ENCODE data around the gene ANKRD2.
"Not testable (repeated sequence)": the region's sequence is repeated elsewhere in the genome, so short reads cannot be mapped to it uniquely, and the experiment has no call there.

ANKRD2 gene

GRCh38 chr10:97572214-97572989 is at the start of gene ANKRD2:
Gene ANKRD2, plus strand, starts transcription at chr10:97572779. Its CDS starts 10 bp downstream, at chr10:97572789.
- Histone ChIP-seq H3K36me3 (ENCODE audit: insufficient read depth, low read length) (peaks cover 6% of the 10 kb centered on the region), H3K9me3 (ENCODE audit: low read length) (no peaks in the 10 kb centered on the region), H3K4me1 (ENCODE audit: insufficient read depth, low read length) (peaks cover 4% of the 10 kb centered on the region), H3K4me3 (ENCODE audit: low read depth in 1 of 2, low read length in 2 of 2) (no peak within 1 kb of the TSS), H3K9ac (ENCODE audit: low read length) (no peak within 1 kb of the TSS), H3K27ac (ENCODE audit: low read depth, low read length) (no peak within 1 kb of the TSS), H3K27me3 (ENCODE audit: control insufficient read depth in 1 of 2, insufficient read depth in 2 of 2, low read length in 2 of 2) (no peaks in the 10 kb centered on the region)

- H3K9me3 ChIP-seq (ENCODE audit: low read length), result no peaks in the 10 kb centered on the region
- H3K4me1 ChIP-seq (ENCODE audit: insufficient read depth, low read length), result peaks cover 1% of the 10 kb centered on the region
- no peak overlapping the region for H3K27ac ChIP-seq (ENCODE audit: low read depth, low read length)
- H3K4me3 ChIP-seq (ENCODE audit: low read depth in 1 of 2, low read length in 2 of 2), result no peak overlapping the region
- H3K9ac ChIP-seq (ENCODE audit: low read length), result no peak overlapping the region
- no peaks in the 10 kb centered on the region for H3K36me3 ChIP-seq (ENCODE audit: insufficient read depth, low read length)
- H3K27me3 ChIP-seq (ENCODE audit: control insufficient read depth in 1 of 2, insufficient read depth in 2 of 2, low read length in 2 of 2), result no peaks in the 10 kb centered on the region
Measured at GRCh38 chr10:97522937-97523336, 49.6 kb upstream of the ANKRD2 start.

GRCh38 chr10:97525086-97525485 is 47.5 kb upstream of the ANKRD2 start:
- no peaks in the 10 kb centered on the region for H3K27me3 ChIP-seq (ENCODE audit: control insufficient read depth in 1 of 2, insufficient read depth in 2 of 2, low read length in 2 of 2)
- no peaks in the 10 kb centered on the region for H3K9me3 ChIP-seq (ENCODE audit: low read length)
- H3K4me1 ChIP-seq (ENCODE audit: insufficient read depth, low read length), result no peaks in the 10 kb centered on the region
- H3K27ac ChIP-seq (ENCODE audit: low read depth, low read length), result no peak overlapping the region
- no peaks in the 10 kb centered on the region for H3K36me3 ChIP-seq (ENCODE audit: insufficient read depth, low read length)
- H3K9ac ChIP-seq (ENCODE audit: low read length), result no peak overlapping the region
- no peak overlapping the region for H3K4me3 ChIP-seq (ENCODE audit: low read depth in 1 of 2, low read length in 2 of 2)

DNA sequence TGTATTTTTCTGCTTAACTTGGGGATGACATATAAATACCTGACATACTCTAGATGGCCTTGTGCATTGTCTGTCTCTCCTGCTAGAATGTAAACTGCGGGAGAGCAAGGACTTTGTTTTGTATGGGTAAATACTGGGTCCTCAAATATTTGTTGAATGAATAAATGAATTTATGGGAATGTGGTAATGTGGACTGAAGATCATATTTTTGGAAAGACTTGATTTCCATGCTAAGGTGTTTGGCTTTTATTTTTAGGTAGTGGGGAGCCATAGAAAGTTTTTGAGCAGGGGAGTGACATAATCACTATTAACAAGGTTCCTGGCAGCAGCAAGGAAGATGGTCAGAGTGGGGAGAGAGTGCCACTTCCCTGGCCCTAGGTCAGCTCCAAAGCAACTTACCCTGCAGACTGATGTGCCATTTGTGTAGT is 46.9 kb upstream of the ANKRD2 start:
- no peaks in the 10 kb centered on the region for H3K9me3 ChIP-seq (ENCODE audit: low read length)

GRCh38 chr10:97528876-97529275 is 43.7 kb upstream of the ANKRD2 start:
- not testable (repeated sequence) for H3K9me3 ChIP-seq (ENCODE audit: low read length); H3K27ac ChIP-seq (ENCODE audit: low read depth, low read length); H3K4me3 ChIP-seq (ENCODE audit: low read depth in 1 of 2, low read length in 2 of 2); H3K27me3 ChIP-seq (ENCODE audit: control insufficient read depth in 1 of 2, insufficient read depth in 2 of 2, low read length in 2 of 2); H3K4me1 ChIP-seq (ENCODE audit: insufficient read depth, low read length); H3K9ac ChIP-seq (ENCODE audit: low read length); H3K36me3 ChIP-seq (ENCODE audit: insufficient read depth, low read length)

More for the DNA sequence above, 46.9 kb upstream of the ANKRD2 start:
- H3K27ac ChIP-seq (ENCODE audit: low read depth, low read length), result no peak overlapping the region
- no peaks in the 10 kb centered on the region for H3K36me3 ChIP-seq (ENCODE audit: insufficient read depth, low read length)
- no peaks in the 10 kb centered on the region for H3K27me3 ChIP-seq (ENCODE audit: control insufficient read depth in 1 of 2, insufficient read depth in 2 of 2, low read length in 2 of 2)
- no peak overlapping the region for H3K4me3 ChIP-seq (ENCODE audit: low read depth in 1 of 2, low read length in 2 of 2)
- H3K9ac ChIP-seq (ENCODE audit: low read length), result no peak overlapping the region
- H3K4me1 ChIP-seq (ENCODE audit: insufficient read depth, low read length), result no peaks in the 10 kb centered on the region

GRCh38 chr10:97529685-97530465 is 42.7 kb upstream of the ANKRD2 start:
- Histone ChIP-seq H3K9me3 (ENCODE audit: low read length) (no peaks in the 10 kb centered on the region), H3K4me1 (ENCODE audit: insufficient read depth, low read length) (no peaks in the 10 kb centered on the region), H3K4me3 (ENCODE audit: low read depth in 1 of 2, low read length in 2 of 2) (no peak overlapping the region), H3K9ac (ENCODE audit: low read length) (no peak overlapping the region), H3K36me3 (ENCODE audit: insufficient read depth, low read length) (no peaks in the 10 kb centered on the region), H3K27ac (ENCODE audit: low read depth, low read length) (no peak overlapping the region), H3K27me3 (ENCODE audit: control insufficient read depth in 1 of 2, insufficient read depth in 2 of 2, low read length in 2 of 2) (no peaks in the 10 kb centered on the region)

GRCh38 chr10:97531401-97531986 is 41.1 kb upstream of the ANKRD2 start:
- no peaks in the 10 kb centered on the region for H3K9me3 ChIP-seq (ENCODE audit: low read length)
- no peak overlapping the region for H3K9ac ChIP-seq (ENCODE audit: low read length)
- no peaks in the 10 kb centered on the region for H3K36me3 ChIP-seq (ENCODE audit: insufficient read depth, low read length)
- no peaks in the 10 kb centered on the region for H3K27me3 ChIP-seq (ENCODE audit: control insufficient read depth in 1 of 2, insufficient read depth in 2 of 2, low read length in 2 of 2)
- no peak overlapping the region for H3K4me3 ChIP-seq (ENCODE audit: low read depth in 1 of 2, low read length in 2 of 2)
- no peak overlapping the region for H3K27ac ChIP-seq (ENCODE audit: low read depth, low read length)
- no peaks in the 10 kb centered on the region for H3K4me1 ChIP-seq (ENCODE audit: insufficient read depth, low read length)

DNA sequence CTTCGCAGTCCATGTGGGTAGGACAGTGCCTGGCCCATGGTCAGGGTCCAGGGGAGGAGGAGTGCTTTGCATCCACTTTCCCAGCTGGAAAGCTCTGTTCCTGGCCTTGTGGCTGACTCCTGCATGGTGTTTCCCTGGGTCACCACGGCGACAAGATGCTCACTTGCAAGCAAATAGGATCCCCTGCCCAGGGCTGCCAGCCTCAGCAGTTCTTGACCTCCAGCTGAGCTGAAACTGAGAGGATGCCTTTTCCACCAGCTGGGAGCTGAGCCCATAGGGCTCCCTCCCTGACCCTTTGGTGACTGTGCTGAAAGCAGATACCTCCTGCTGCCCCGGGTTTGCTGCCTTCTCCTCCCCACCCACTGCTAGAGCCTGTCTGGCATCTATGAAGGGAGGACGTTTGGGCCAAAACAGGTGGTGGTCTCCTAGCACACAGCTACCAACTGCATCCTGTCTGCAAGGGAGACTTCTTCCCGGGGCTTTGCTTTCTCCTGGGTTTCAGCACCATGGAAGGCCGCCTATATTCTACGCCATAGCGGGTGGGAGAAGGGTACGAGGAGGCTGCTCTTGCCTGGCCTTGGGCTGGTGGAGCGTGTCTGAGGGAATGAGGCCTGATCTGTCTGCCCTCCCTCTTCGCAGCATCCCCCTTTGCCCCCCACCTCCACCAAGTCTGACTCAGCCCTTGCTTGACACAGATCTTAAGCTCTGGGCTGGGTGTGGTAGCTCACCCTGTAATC is 39.5 kb upstream of the ANKRD2 start:
- H3K27me3 ChIP-seq (ENCODE audit: control insufficient read depth in 1 of 2, insufficient read depth in 2 of 2, low read length in 2 of 2), result no peaks in the 10 kb centered on the region
- H3K4me1 ChIP-seq (ENCODE audit: insufficient read depth, low read length), result no peaks in the 10 kb centered on the region
- no peaks in the 10 kb centered on the region for H3K36me3 ChIP-seq (ENCODE audit: insufficient read depth, low read length)
- H3K4me3 ChIP-seq (ENCODE audit: low read depth in 1 of 2, low read length in 2 of 2), result no peak overlapping the region
- H3K9ac ChIP-seq (ENCODE audit: low read length), result no peak overlapping the region
- H3K27ac ChIP-seq (ENCODE audit: low read depth, low read length), result no peak overlapping the region
- no peaks in the 10 kb centered on the region for H3K9me3 ChIP-seq (ENCODE audit: low read length)

DNA sequence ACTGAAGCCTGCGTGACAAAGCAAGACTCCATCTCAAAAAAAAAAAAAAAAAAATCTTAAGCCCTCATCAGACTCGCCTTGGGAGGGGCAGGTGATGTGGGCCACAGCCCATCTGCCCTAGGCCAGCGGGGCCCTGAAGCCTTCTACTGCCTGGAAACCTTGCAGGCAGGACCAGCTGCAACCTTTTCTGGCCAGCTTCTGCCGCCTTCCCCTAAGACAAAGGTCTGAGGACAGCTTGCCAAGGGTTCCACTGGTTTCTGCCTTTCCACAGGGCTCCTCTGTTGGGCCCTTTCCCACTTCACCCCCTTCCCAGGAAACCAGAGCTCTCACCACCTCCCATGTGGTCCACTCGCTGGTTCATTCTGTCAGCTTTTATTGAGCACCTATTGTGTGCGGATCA is 38.7 kb upstream of the ANKRD2 start:
- Histone ChIP-seq H3K4me3 (ENCODE audit: low read depth in 1 of 2, low read length in 2 of 2) (no peak overlapping the region), H3K9me3 (ENCODE audit: low read length) (no peaks in the 10 kb centered on the region), H3K9ac (ENCODE audit: low read length) (no peak overlapping the region), H3K36me3 (ENCODE audit: insufficient read depth, low read length) (no peaks in the 10 kb centered on the region), H3K27ac (ENCODE audit: low read depth, low read length) (no peak overlapping the region), H3K27me3 (ENCODE audit: control insufficient read depth in 1 of 2, insufficient read depth in 2 of 2, low read length in 2 of 2) (no peaks in the 10 kb centered on the region), H3K4me1 (ENCODE audit: insufficient read depth, low read length) (no peaks in the 10 kb centered on the region)

DNA sequence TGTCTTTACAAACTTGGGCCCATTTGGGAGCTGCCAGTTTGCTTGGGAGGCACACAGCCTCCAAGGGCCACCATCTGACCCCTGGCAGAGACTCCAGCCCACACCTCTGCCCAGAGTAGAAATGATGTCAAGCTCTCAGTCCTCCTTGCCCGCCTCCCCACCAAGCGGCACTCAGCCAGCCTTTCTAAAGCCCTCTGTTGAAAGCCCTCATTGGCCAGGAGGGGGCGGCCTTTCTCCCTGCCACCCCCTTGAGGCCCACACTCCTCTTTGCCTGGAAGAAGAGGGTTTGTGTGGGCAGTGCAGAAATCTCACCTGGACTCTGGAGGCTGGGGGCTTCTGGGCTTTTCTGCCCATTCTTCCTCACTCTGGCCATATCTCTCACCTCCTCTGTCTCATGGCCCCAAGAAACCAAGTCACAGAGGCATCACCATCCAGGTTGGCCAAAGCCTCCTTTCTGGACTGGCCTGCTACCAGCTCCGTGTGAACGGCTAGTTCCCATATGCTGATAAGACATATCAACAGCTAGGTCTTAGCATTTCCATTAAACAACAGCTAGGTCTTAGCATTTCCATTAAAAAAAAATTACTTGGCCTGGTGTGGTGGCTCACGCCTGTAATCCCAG is 37.7 kb upstream of the ANKRD2 start:
- no peak overlapping the region for H3K27ac ChIP-seq (ENCODE audit: low read depth, low read length)

More for the DNA sequence above, 37.7 kb upstream of the ANKRD2 start:
- H3K36me3 ChIP-seq (ENCODE audit: insufficient read depth, low read length), result no peaks in the 10 kb centered on the region
- no peaks in the 10 kb centered on the region for H3K27me3 ChIP-seq (ENCODE audit: control insufficient read depth in 1 of 2, insufficient read depth in 2 of 2, low read length in 2 of 2)
- H3K4me1 ChIP-seq (ENCODE audit: insufficient read depth, low read length), result peaks cover 3% of the 10 kb centered on the region
- no peaks in the 10 kb centered on the region for H3K9me3 ChIP-seq (ENCODE audit: low read length)
- H3K9ac ChIP-seq (ENCODE audit: low read length), result no peak overlapping the region
- H3K4me3 ChIP-seq (ENCODE audit: low read depth in 1 of 2, low read length in 2 of 2), result no peak overlapping the region

All from muscle layer of colon (tissue), 2 donors.